MM.1S (cell line): Measurements from ENCODE around the gene TMEM200A.

ENCODE experiments used
- DNase-seq: peaks from one replicate; pipeline ENCODE4 v3.0.0-alpha.2; 2015
- H2AFZ ChIP-seq: fragments of 300-600 bp; sonication (generic); 2 replicates; pipeline ENCODE4 v1.6.0; 2016; ENCODE audit warnings: antibody characterized with exemption, low read length
- H3F3A ChIP-seq: fragments of 300-600 bp; sonication (generic); 2 replicates; pipeline ENCODE4 v1.6.1; 2016; ENCODE audit warnings: mild to moderate bottlenecking, antibody characterized with exemption, low read length, moderate library complexity, mixed read lengths; ENCODE audit not compliant: insufficient read depth
- H3K27ac ChIP-seq: fragments of 300-600 bp; sonication (generic); 2 replicates; pipeline ENCODE4 v1.5.1; 2016; ENCODE audit warnings: mild to moderate bottlenecking, low read length
- H3K27me3 ChIP-seq: fragments of 300-600 bp; sonication (generic); replicated peaks from 2 replicates; pipeline ENCODE4 v1.6.0; 2016; ENCODE audit warnings: low read length; ENCODE audit not compliant: insufficient read depth
- H3K36me3 ChIP-seq: fragments of 300-600 bp; sonication (generic); replicated peaks from 2 replicates; pipeline ENCODE4 v1.6.1; 2016; ENCODE audit warnings: mild to moderate bottlenecking, low read length, mixed read lengths; ENCODE audit not compliant: insufficient read depth
- H3K4me1 ChIP-seq: fragments of 300-600 bp; sonication (generic); 2 replicates; pipeline ENCODE4 v1.6.1; 2016; ENCODE audit warnings: low read length, mixed read lengths
- H3K4me2 ChIP-seq: fragments of 300-600 bp; sonication (generic); 2 replicates; pipeline ENCODE4 v1.6.0; 2016; ENCODE audit warnings: low read depth, low read length
- H3K4me3 ChIP-seq: fragments of 300-600 bp; sonication (generic); 2 replicates; pipeline ENCODE4 v1.5.1; 2016; ENCODE audit warnings: low read length, mixed read lengths
- H3K79me2 ChIP-seq: fragments of 300-600 bp; sonication (generic); 2 replicates; pipeline ENCODE4 v1.6.1; 2016; ENCODE audit warnings: mixed run types, low read length, mixed read lengths
- H3K9ac ChIP-seq: fragments of 300-600 bp; sonication (generic); 2 replicates; pipeline ENCODE4 v1.6.1; 2016; ENCODE audit warnings: low read length, mixed read lengths
- H3K9me2 ChIP-seq: fragments of 300-600 bp; sonication (generic); replicated peaks from 2 replicates; pipeline ENCODE4 v1.6.1; 2016; ENCODE audit warnings: mild to moderate bottlenecking, low read length, mixed read lengths; ENCODE audit not compliant: insufficient read depth
- H3K9me3 ChIP-seq: fragments of 300-600 bp; sonication (generic); replicated peaks from 2 replicates; pipeline ENCODE4 v1.6.1; 2016; ENCODE audit warnings: mild to moderate bottlenecking, low read length, mixed read lengths; ENCODE audit not compliant: insufficient read depth
- H4K20me1 ChIP-seq: fragments of 300-600 bp; sonication (generic); 2 replicates; pipeline ENCODE4 v1.6.1; 2016; ENCODE audit warnings: mild to moderate bottlenecking, low read length, moderate library complexity, mixed read lengths; ENCODE audit not compliant: insufficient read depth
- EZH2 ChIP-seq: fragments of 300-600 bp; sonication (generic); optimal IDR thresholded peaks from 2 replicates; pipeline ENCODE3; 2017; ENCODE audit warnings: low read depth, mild to moderate bottlenecking, antibody characterized with exemption, low read length, mixed read lengths
- EZH2phosphoT487 ChIP-seq: fragments of 300-600 bp; sonication (generic); IDR thresholded peaks from 2 replicates; pipeline ENCODE4 v1.6.1; 2018; ENCODE audit warnings: antibody characterized with exemption, low read length
- TF ChIP-seq, protein P1 (sequence below): fragments of 300-600 bp; sonication (generic); IDR thresholded peaks from 2 replicates; pipeline ENCODE4 v1.5.1; 2016; ENCODE audit warnings: antibody characterized with exemption, low read length, mixed read lengths

The TMEM200A gene

DNA sequence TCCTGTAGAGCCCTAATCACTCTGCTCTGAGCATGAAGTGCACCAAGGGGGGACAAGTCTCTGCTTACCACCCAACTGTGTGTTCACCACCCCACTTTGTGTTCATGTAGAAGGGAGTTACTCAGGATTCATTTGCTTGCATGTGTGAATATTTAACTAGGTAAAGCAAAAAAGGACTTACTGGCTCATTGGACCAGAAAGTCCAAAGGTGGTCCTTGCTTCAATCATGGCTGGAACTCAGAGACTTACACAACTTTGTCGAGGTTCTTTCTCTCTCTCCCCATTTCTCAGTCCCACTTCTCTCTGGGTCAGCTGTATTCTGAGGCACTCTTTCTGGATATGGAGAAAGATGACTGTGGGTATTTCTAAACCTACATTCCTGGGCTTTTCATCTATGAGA is 4.0 kb downstream of the TMEM200A start:
- Histone ChIP-seq H3K9me2 (no peaks in the 10 kb centered on the region), H3K79me2 (no peaks in the 10 kb centered on the region), H3K27me3 (no peaks in the 10 kb centered on the region), H2AFZ (no peak overlapping the region), H3K4me3 (no peak overlapping the region), H3K36me3 (no peaks in the 10 kb centered on the region), H3K4me2 (no peak overlapping the region), H3K9ac (no peak overlapping the region), H3K4me1 (no peaks in the 10 kb centered on the region; the same call in 1 of the 2 replicates), H3F3A (no peaks in the 10 kb centered on the region), H4K20me1 (no peaks in the 10 kb centered on the region), H3K9me3 (no peaks in the 10 kb centered on the region), H3K27ac (no peak overlapping the region)
- no peak for DNase-seq
- TF ChIP-seq, protein P1, sequence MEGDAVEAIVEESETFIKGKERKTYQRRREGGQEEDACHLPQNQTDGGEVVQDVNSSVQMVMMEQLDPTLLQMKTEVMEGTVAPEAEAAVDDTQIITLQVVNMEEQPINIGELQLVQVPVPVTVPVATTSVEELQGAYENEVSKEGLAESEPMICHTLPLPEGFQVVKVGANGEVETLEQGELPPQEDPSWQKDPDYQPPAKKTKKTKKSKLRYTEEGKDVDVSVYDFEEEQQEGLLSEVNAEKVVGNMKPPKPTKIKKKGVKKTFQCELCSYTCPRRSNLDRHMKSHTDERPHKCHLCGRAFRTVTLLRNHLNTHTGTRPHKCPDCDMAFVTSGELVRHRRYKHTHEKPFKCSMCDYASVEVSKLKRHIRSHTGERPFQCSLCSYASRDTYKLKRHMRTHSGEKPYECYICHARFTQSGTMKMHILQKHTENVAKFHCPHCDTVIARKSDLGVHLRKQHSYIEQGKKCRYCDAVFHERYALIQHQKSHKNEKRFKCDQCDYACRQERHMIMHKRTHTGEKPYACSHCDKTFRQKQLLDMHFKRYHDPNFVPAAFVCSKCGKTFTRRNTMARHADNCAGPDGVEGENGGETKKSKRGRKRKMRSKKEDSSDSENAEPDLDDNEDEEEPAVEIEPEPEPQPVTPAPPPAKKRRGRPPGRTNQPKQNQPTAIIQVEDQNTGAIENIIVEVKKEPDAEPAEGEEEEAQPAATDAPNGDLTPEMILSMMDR: no peak
- no peak for TF ChIP-seq EZH2phosphoT487
- no peak for TF ChIP-seq EZH2

- Histone ChIP-seq H2AFZ (no peak overlapping the region), H3K27me3 (no peaks in the 10 kb centered on the region), H3K9me2 (no peaks in the 10 kb centered on the region), H4K20me1 (no peaks in the 10 kb centered on the region), H3F3A (no peaks in the 10 kb centered on the region), H3K79me2 (no peaks in the 10 kb centered on the region), H3K9ac (no peak overlapping the region), H3K4me2 (no peak overlapping the region), H3K4me3 (no peak overlapping the region), H3K9me3 (no peaks in the 10 kb centered on the region), H3K4me1 (no peaks in the 10 kb centered on the region; the same call in 1 of the 2 replicates), H3K36me3 (no peaks in the 10 kb centered on the region), H3K27ac (no peak overlapping the region)
- no peak for DNase-seq
- no peak for TF ChIP-seq EZH2phosphoT487
- TF ChIP-seq EZH2: no peak
- TF ChIP-seq, protein P1: no peak
Observed at GRCh38 chr6:130371921-130372420, 6.2 kb downstream of the TMEM200A start.

- Histone ChIP-seq H3K79me2 (no peaks in the 10 kb centered on the region), H3K4me2 (no peak overlapping the region), H3K4me1 (no peaks in the 10 kb centered on the region; the same call in 1 of the 2 replicates), H3K9me3 (no peaks in the 10 kb centered on the region), H3K4me3 (no peak overlapping the region), H2AFZ (no peak overlapping the region), H3K27me3 (no peaks in the 10 kb centered on the region), H4K20me1 (no peaks in the 10 kb centered on the region), H3K27ac (no peak overlapping the region), H3F3A (no peaks in the 10 kb centered on the region), H3K9ac (no peak overlapping the region), H3K36me3 (no peaks in the 10 kb centered on the region), H3K9me2 (no peaks in the 10 kb centered on the region)
- TF ChIP-seq EZH2phosphoT487 (no peak), EZH2 (no peak)
- TF ChIP-seq, protein P1: no peak
- DNase-seq: no peak
Observed at GRCh38 chr6:130372786-130373185, 7.0 kb downstream of the TMEM200A start.
